Activated naive CD4-positive, alpha-beta T cell treated with anti-CD3 and anti-CD28 coated beads, Interleukin-2, amount 10 ng/mL, durations not matched to agents 7 days and 5 days (primary cell): Measurements from ENCODE around the gene PRPS1.
"Not testable (repeated sequence)": the region's sequence is repeated elsewhere in the genome, so short reads cannot be mapped to it uniquely, and the experiment has no call there.

Source experiments
- CTCF ChIA-PET: fragments of 350-600 bp; sonication (Branson Sonifier 250); formaldehyde crosslinking; loops from one replicate; lab custom pipeline; 2021; ENCODE audit warnings: antibody characterized with exemption; lab: Charles Lee
- DNase-seq: peaks from one replicate; pipeline ENCODE4 v3.0.0-alpha.2; 2020
- H3K27ac Mint-ChIP-seq: one replicate; pipeline ENCODE4 v1.8.0; 2021; ENCODE audit warnings: mild to moderate bottlenecking, moderate library complexity, mixed read lengths
- H3K27me3 Mint-ChIP-seq: one replicate; pipeline ENCODE4 v1.8.0; 2021; ENCODE audit warnings: mild to moderate bottlenecking, mixed read lengths
- H3K36me3 Mint-ChIP-seq: one replicate; pipeline ENCODE4 v1.8.0; 2021; ENCODE audit warnings: mixed read lengths
- H3K4me1 Mint-ChIP-seq: one replicate; pipeline ENCODE4 v1.8.0; 2021; ENCODE audit warnings: mixed read lengths
- H3K4me3 Mint-ChIP-seq: one replicate; pipeline ENCODE4 v1.8.0; 2021; ENCODE audit warnings: mild to moderate bottlenecking, moderate library complexity, mixed read lengths
- H3K9me3 Mint-ChIP-seq: one replicate; pipeline ENCODE4 v1.8.0; 2021; ENCODE audit warnings: mixed read lengths

Gene PRPS1

GRCh38 chrX:107656978-107657377, 28.7 kb downstream of the PRPS1 start:
- Mint-ChIP-seq H3K4me1 (peaks cover 11% of the 10 kb centered on the region), H3K27ac (no peak overlapping the region), H3K27me3 (no peaks in the 10 kb centered on the region), H3K36me3 (no peaks in the 10 kb centered on the region), H3K4me3 (no peak overlapping the region), H3K9me3 (no peaks in the 10 kb centered on the region)
- CTCF ChIA-PET, result interaction anchor here (0.7 to 10.3 kb wide), 6 partner anchors 8 to 121 kb away, joined by 3 to 134 read pairs (median 4); partner anchors contain the start of genes NCBP2L, PRPS1 and TSC22D3
- no peak for DNase-seq

GRCh38 chrX:107658660-107659059, 30.4 kb downstream of the PRPS1 start:
- H3K27ac Mint-ChIP-seq, result no peak overlapping the region
- no peaks in the 10 kb centered on the region for H3K36me3 Mint-ChIP-seq
- CTCF ChIA-PET, result interaction anchor here (1.0 to 10.3 kb wide), 5 partner anchors 11 to 119 kb away, joined by 3 to 134 read pairs (median 10); partner anchors contain the start of genes NCBP2L and TSC22D3
- H3K4me3 Mint-ChIP-seq, result no peak overlapping the region
- H3K4me1 Mint-ChIP-seq, result peaks cover 11% of the 10 kb centered on the region
- H3K27me3 Mint-ChIP-seq, result no peaks in the 10 kb centered on the region
- DNase-seq, result no peak
- H3K9me3 Mint-ChIP-seq, result no peaks in the 10 kb centered on the region

- Mint-ChIP-seq H3K27ac (no peak overlapping the region), H3K36me3 (no peaks in the 10 kb centered on the region), H3K4me1 (peaks cover 11% of the 10 kb centered on the region), H3K27me3 (no peaks in the 10 kb centered on the region), H3K4me3 (no peak overlapping the region), H3K9me3 (no peaks in the 10 kb centered on the region)
- DNase-seq, result no peak
- CTCF ChIA-PET, result interaction anchor here (0.8 to 10.3 kb wide), 11 partner anchors 11 to 118 kb away, joined by 3 to 134 read pairs (median 5); partner anchors contain the start of genes NCBP2L, PRPS1 and TSC22D3
Observed at GRCh38 chrX:107659286-107659685, 31.0 kb downstream of the PRPS1 start.

GRCh38 chrX:107659768-107660167, 31.5 kb downstream of the PRPS1 start:
- Mint-ChIP-seq H3K4me3 (no peak overlapping the region), H3K4me1 (peaks cover 10% of the 10 kb centered on the region), H3K36me3 (no peaks in the 10 kb centered on the region), H3K9me3 (no peaks in the 10 kb centered on the region), H3K27me3 (no peaks in the 10 kb centered on the region), H3K27ac (no peak overlapping the region)
- CTCF ChIA-PET, result interaction anchor here (0.8 to 10.3 kb wide), 11 partner anchors 10 to 118 kb away, joined by 3 to 134 read pairs (median 5); partner anchors contain the start of genes NCBP2L, PRPS1 and TSC22D3
- DNase-seq, result peak; percentile 32

- CTCF ChIA-PET, result interaction anchor here (1.2 to 10.3 kb wide), 4 partner anchors 11 to 115 kb away, joined by 3 to 134 read pairs (median 10); partner anchors contain the start of genes NCBP2L and TSC22D3
- H3K9me3 Mint-ChIP-seq, result no peaks in the 10 kb centered on the region
- no peak overlapping the region for H3K4me3 Mint-ChIP-seq
- H3K27me3 Mint-ChIP-seq, result no peaks in the 10 kb centered on the region
- DNase-seq, result no peak
- H3K4me1 Mint-ChIP-seq, result no peaks in the 10 kb centered on the region
- no peaks in the 10 kb centered on the region for H3K36me3 Mint-ChIP-seq
- no peak overlapping the region for H3K27ac Mint-ChIP-seq
Observed at GRCh38 chrX:107662145-107662544, 33.8 kb downstream of the PRPS1 start.

GRCh38 chrX:107662824-107663223, 34.5 kb downstream of the PRPS1 start:
- no peak overlapping the region for H3K27ac Mint-ChIP-seq
- CTCF ChIA-PET, result interaction anchor here (1.2 to 10.3 kb wide), 3 partner anchors 8 to 115 kb away, joined by 3 to 134 read pairs (median 4); partner anchors contain the start of genes NCBP2L and TSC22D3
- H3K27me3 Mint-ChIP-seq, result no peaks in the 10 kb centered on the region
- H3K4me3 Mint-ChIP-seq, result no peak overlapping the region
- peaks cover 3% of the 10 kb centered on the region for H3K4me1 Mint-ChIP-seq
- DNase-seq, result no peak
- H3K36me3 Mint-ChIP-seq, result peaks cover 4% of the 10 kb centered on the region
- H3K9me3 Mint-ChIP-seq, result no peaks in the 10 kb centered on the region

- CTCF ChIA-PET, result interaction anchor here (1.1 kb wide), 1 partner anchor 51 kb away, joined by 3 read pairs; no protein-coding TSS in a partner anchor
- Mint-ChIP-seq H3K4me3 (no peak overlapping the region), H3K27me3 (no peaks in the 10 kb centered on the region), H3K4me1 (peaks cover 18% of the 10 kb centered on the region), H3K27ac (peak overlapping the region; percentile 35), H3K9me3 (no peaks in the 10 kb centered on the region), H3K36me3 (peaks cover 6% of the 10 kb centered on the region)
- no peak for DNase-seq
Observed at GRCh38 chrX:107666931-107667330, 38.6 kb downstream of the PRPS1 start.

- Mint-ChIP-seq H3K9me3 (no peaks in the 10 kb centered on the region), H3K4me3 (no peak overlapping the region), H3K36me3 (peaks cover 6% of the 10 kb centered on the region), H3K4me1 (peaks cover 20% of the 10 kb centered on the region), H3K27me3 (no peaks in the 10 kb centered on the region), H3K27ac (no peak overlapping the region)
- CTCF ChIA-PET, result no interaction called here
- DNase-seq, result no peak
Observed at GRCh38 chrX:107667426-107667825, 39.1 kb downstream of the PRPS1 start.

GRCh38 chrX:107668710-107669109, 40.4 kb downstream of the PRPS1 start:
- not testable (repeated sequence) for H3K27ac Mint-ChIP-seq, H3K9me3 Mint-ChIP-seq, DNase-seq, H3K4me3 Mint-ChIP-seq, H3K27me3 Mint-ChIP-seq, H3K36me3 Mint-ChIP-seq
- H3K4me1 Mint-ChIP-seq, result peaks cover 30% of the 10 kb centered on the region
- CTCF ChIA-PET, result interaction anchor here (0.7 to 13.2 kb wide), 4 partner anchors 10 to 112 kb away, joined by 3 to 278 read pairs (median 44); partner anchors contain the start of genes NCBP2L and TSC22D3

- no peak overlapping the region for H3K4me3 Mint-ChIP-seq
- H3K27me3 Mint-ChIP-seq, result no peaks in the 10 kb centered on the region
- DNase-seq, result peak; percentile 24
- CTCF ChIA-PET, result interaction anchor here (0.7 to 13.2 kb wide), 4 partner anchors 10 to 112 kb away, joined by 3 to 278 read pairs (median 44); partner anchors contain the start of genes NCBP2L and TSC22D3
- no peaks in the 10 kb centered on the region for H3K9me3 Mint-ChIP-seq
- peaks cover 6% of the 10 kb centered on the region for H3K36me3 Mint-ChIP-seq
- peaks cover 33% of the 10 kb centered on the region for H3K4me1 Mint-ChIP-seq
- H3K27ac Mint-ChIP-seq, result no peak overlapping the region
Observed at GRCh38 chrX:107669261-107669660, 41.0 kb downstream of the PRPS1 start.

- no peak for DNase-seq
- CTCF ChIA-PET, result interaction anchor here (1.4 to 13.2 kb wide), 4 partner anchors 11 to 132 kb away, joined by 4 to 278 read pairs (median 44); partner anchors contain the start of genes NCBP2L and TSC22D3
- H3K27ac Mint-ChIP-seq, result no peak overlapping the region
- H3K4me3 Mint-ChIP-seq, result no peak overlapping the region
- H3K9me3 Mint-ChIP-seq, result no peaks in the 10 kb centered on the region
- H3K27me3 Mint-ChIP-seq, result no peaks in the 10 kb centered on the region
- peaks cover 41% of the 10 kb centered on the region for H3K4me1 Mint-ChIP-seq
- H3K36me3 Mint-ChIP-seq, result peaks cover 12% of the 10 kb centered on the region
Observed at GRCh38 chrX:107669885-107670628, 41.7 kb downstream of the PRPS1 start.

- not testable (repeated sequence) for H3K4me3 Mint-ChIP-seq, H3K27me3 Mint-ChIP-seq, DNase-seq, H3K9me3 Mint-ChIP-seq
- Mint-ChIP-seq H3K27ac (peak overlapping the region; percentile 49), H3K4me1 (peaks cover 52% of the 10 kb centered on the region), H3K36me3 (peaks cover 13% of the 10 kb centered on the region)
- CTCF ChIA-PET, result interaction anchor here (6.9 to 13.2 kb wide), 2 partner anchors 44 to 106 kb away, joined by 77 to 278 read pairs; partner anchors contain the start of genes NCBP2L and TSC22D3
Observed at GRCh38 chrX:107671256-107671655, 42.9 kb downstream of the PRPS1 start.

- Mint-ChIP-seq H3K4me3 (peak overlapping the region; percentile 66), H3K36me3 (peaks cover 9% of the 10 kb centered on the region), H3K4me1 (peaks cover 64% of the 10 kb centered on the region), H3K27ac (peak overlapping the region; percentile 99), H3K9me3 (no peaks in the 10 kb centered on the region), H3K27me3 (no peaks in the 10 kb centered on the region)
- CTCF ChIA-PET, result interaction anchor here (0.6 to 13.2 kb wide), 19 partner anchors 9 to 216 kb away, joined by 3 to 278 read pairs (median 5); partner anchors contain the start of genes NCBP2L and TSC22D3
- peak; percentile 86 for DNase-seq
Observed at GRCh38 chrX:107672955-107673378, 44.7 kb downstream of the PRPS1 start.

GRCh38 chrX:107673431-107673830, 45.1 kb downstream of the PRPS1 start:
- no peaks in the 10 kb centered on the region for H3K9me3 Mint-ChIP-seq
- H3K27ac Mint-ChIP-seq, result peak overlapping the region; percentile 99
- no peak for DNase-seq
- CTCF ChIA-PET, result interaction anchor here (0.7 to 13.2 kb wide), 16 partner anchors 9 to 216 kb away, joined by 3 to 278 read pairs (median 5); partner anchors contain the start of genes NCBP2L and TSC22D3
- H3K4me1 Mint-ChIP-seq, result peaks cover 69% of the 10 kb centered on the region
- peaks cover 9% of the 10 kb centered on the region for H3K36me3 Mint-ChIP-seq
- H3K4me3 Mint-ChIP-seq, result peak overlapping the region; percentile 66
- H3K27me3 Mint-ChIP-seq, result no peaks in the 10 kb centered on the region
